Right atrium auricular region (tissue), 2 donors: ENCODE measurements around the gene SLC35B4. TPM values are rescaled to one million over a fixed set of nuclear protein-coding genes. Genes with fewer than 3 reads are reported as not detected.

Experiments
- DNase-seq: peaks from one replicate; pipeline ENCODE4 v3.0.0-alpha.2; 2019; ENCODE audit warnings: low spot score
- H3K27ac ChIP-seq, 2 donors: fragments of 200-600 bp; sonication (generic); 1 replicate in 1 of 2; 2 replicates in 1 of 2; pipeline ENCODE4 v1.5.1; 2016 to 2019
- H3K27me3 ChIP-seq, 2 donors: fragments of 200-600 bp; sonication (generic); one replicate each; pipeline versions ENCODE4 v1.5.1 to v1.6.0; 2017 to 2019
- H3K36me3 ChIP-seq: fragments of 200-600 bp; sonication (generic); one replicate; pipeline ENCODE4 v1.5.1; 2016
- H3K4me1 ChIP-seq, 2 donors: fragments of 200-600 bp; sonication (generic); one replicate each; pipeline versions ENCODE4 v1.5.1 to v1.6.0; 2017 to 2019
- H3K4me3 ChIP-seq, 2 donors: fragments of 200-600 bp; sonication (generic); 1 replicate in 1 of 2; 2 replicates in 1 of 2; pipeline ENCODE4 v1.5.1; 2017 to 2019; ENCODE audit warnings: mild to moderate bottlenecking in 1 of 2, moderate library complexity in 1 of 2
- H3K9me3 ChIP-seq, 2 donors: fragments of 200-600 bp; sonication (generic); one replicate each; pipeline ENCODE4 v1.5.1; 2019
- total RNA-seq, 2 donors: library from RNA; depleted of rRNA; stranded (reverse); fragments of >200 nt; gene quantifications; one replicate each; pipeline ENCODE4 v1.1.0, GENCODE V29; 2016
- TF ChIP-seq, protein P1 (sequence below), 2 donors: fragments of 200-600 bp; sonication (generic); IDR thresholded peaks; one replicate each; pipeline ENCODE4 v1.5.1; 2019; ENCODE audit warnings: antibody characterized with exemption in 2 of 2

Gene SLC35B4
- total RNA-seq, 2 donors from 2014 or later: 3.4 to 4.8 TPM

DNA sequence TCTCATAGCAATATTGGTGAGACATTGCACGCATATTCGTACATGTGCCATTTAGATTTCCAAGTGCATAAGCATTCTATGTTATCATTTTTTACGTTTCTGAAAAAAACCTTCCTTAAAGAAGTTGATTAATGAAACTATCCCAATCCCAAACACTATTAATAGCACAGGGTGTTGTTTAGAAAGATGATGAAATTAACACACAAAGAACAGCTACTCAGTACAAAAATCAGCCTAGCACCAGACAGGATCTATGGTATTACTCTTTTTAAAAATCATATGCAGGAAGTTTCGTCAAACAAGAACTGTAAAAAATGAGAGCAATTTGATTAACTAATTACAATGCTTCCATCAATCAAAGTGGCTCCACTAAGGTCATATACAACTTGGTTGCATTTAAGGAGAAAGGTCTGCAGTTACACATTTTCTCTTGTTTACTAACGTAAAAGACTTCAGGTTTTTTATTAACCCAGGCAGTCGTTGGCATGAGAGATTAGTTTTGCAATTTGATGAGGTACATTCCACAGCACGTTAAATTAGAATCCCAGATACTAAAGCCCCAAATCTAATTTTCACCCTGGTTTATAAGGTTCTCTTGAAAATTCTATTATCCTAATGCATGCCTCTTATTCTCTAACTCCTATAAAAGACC, 38.1 kb downstream of the SLC35B4 start:
- no peak overlapping the region for H3K27ac ChIP-seq
- no peaks in the 10 kb centered on the region for H3K4me1 ChIP-seq
- H3K9me3 ChIP-seq: no peaks in the 10 kb centered on the region
- no peak for DNase-seq
- TF ChIP-seq, protein P1, sequence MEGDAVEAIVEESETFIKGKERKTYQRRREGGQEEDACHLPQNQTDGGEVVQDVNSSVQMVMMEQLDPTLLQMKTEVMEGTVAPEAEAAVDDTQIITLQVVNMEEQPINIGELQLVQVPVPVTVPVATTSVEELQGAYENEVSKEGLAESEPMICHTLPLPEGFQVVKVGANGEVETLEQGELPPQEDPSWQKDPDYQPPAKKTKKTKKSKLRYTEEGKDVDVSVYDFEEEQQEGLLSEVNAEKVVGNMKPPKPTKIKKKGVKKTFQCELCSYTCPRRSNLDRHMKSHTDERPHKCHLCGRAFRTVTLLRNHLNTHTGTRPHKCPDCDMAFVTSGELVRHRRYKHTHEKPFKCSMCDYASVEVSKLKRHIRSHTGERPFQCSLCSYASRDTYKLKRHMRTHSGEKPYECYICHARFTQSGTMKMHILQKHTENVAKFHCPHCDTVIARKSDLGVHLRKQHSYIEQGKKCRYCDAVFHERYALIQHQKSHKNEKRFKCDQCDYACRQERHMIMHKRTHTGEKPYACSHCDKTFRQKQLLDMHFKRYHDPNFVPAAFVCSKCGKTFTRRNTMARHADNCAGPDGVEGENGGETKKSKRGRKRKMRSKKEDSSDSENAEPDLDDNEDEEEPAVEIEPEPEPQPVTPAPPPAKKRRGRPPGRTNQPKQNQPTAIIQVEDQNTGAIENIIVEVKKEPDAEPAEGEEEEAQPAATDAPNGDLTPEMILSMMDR (IDR thresholded peaks at IDR 0.05): no peak
- H3K27me3 ChIP-seq: no peaks in the 10 kb centered on the region
- H3K4me3 ChIP-seq: no peak overlapping the region
- no peaks in the 10 kb centered on the region for H3K36me3 ChIP-seq

DNA sequence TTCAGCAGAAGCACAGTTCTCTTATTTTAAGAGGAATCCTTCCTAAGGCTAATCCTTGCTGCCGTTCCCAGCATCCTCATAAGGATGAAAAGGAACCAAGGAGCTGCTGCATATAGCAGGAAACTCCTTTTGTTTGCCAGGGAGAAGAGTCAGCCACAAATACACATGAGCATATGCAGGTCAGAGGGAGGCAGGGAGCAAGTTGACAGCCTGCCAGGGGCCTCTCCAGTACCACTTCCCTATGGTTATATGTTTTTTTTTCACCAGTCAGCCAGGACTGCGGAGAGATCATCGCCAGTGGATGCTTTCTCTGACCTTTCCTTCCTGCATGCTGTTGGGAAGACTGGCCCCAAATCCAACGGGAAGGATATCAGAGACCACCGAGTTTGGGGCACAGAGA, 39.8 kb downstream of the SLC35B4 start:
- DNase-seq: no peak
- Histone ChIP-seq H3K27me3 (no peaks in the 10 kb centered on the region), H3K9me3 (no peaks in the 10 kb centered on the region), H3K4me1 (no peaks in the 10 kb centered on the region), H3K27ac (no peak overlapping the region), H3K36me3 (no peaks in the 10 kb centered on the region), H3K4me3 (no peak overlapping the region)
- TF ChIP-seq, protein P1 (IDR thresholded peaks at IDR 0.05): no peak

GRCh38 chr7:134262322-134262721, 54.4 kb downstream of the SLC35B4 start:
- H3K36me3 ChIP-seq: no peaks in the 10 kb centered on the region
- TF ChIP-seq, protein P1 (IDR thresholded peaks at IDR 0.05): no peak
- no peak overlapping the region for H3K27ac ChIP-seq
- no peak for DNase-seq
- H3K27me3 ChIP-seq: no peaks in the 10 kb centered on the region
- no peak overlapping the region for H3K4me3 ChIP-seq
- H3K9me3 ChIP-seq: peaks cover 0 to 7% of the 10 kb centered on the region in 2 donors
- no peaks in the 10 kb centered on the region for H3K4me1 ChIP-seq

- no peak for DNase-seq
- Histone ChIP-seq H3K9me3 (no peaks in the 10 kb centered on the region), H3K27ac (no peak overlapping the region), H3K36me3 (no peaks in the 10 kb centered on the region), H3K4me1 (no peaks in the 10 kb centered on the region), H3K27me3 (no peaks in the 10 kb centered on the region), H3K4me3 (no peak overlapping the region)
- TF ChIP-seq, protein P1 (IDR thresholded peaks at IDR 0.05): no peak
Measured at GRCh38 chr7:134255814-134256213, 60.9 kb downstream of the SLC35B4 start.

DNA sequence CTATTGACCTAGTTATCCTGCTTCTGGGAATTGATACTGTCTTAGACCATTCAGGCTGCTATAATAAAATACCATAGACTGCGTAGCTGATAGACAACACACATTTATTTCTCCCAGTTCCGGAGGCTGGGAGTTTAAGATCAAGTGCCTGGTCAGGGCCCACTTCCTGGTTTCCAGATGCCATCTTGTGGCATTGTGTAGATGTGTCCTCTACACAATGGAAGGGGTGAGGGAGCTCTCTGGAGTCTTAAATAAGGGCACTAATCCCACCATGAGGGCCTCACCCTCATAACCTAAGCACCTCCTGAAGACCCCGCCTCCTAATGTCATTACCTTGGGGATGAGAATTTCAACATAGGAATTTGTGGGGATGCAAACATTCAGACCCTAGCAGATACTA, 62.4 kb downstream of the SLC35B4 start:
- Histone ChIP-seq H3K9me3 (no peaks in the 10 kb centered on the region), H3K4me3 (no peak overlapping the region), H3K27me3 (no peaks in the 10 kb centered on the region), H3K4me1 (no peaks in the 10 kb centered on the region), H3K27ac (no peak overlapping the region), H3K36me3 (no peaks in the 10 kb centered on the region)
- no peak for DNase-seq
- TF ChIP-seq, protein P1 (IDR thresholded peaks at IDR 0.05): no peak

GRCh38 chr7:134248196-134248595, 68.5 kb downstream of the SLC35B4 start:
- no peak overlapping the region for H3K4me3 ChIP-seq
- no peak for DNase-seq
- H3K27me3 ChIP-seq: no peaks in the 10 kb centered on the region
- H3K4me1 ChIP-seq: no peaks in the 10 kb centered on the region
- H3K27ac ChIP-seq: no peak overlapping the region
- no peaks in the 10 kb centered on the region for H3K9me3 ChIP-seq
- no peaks in the 10 kb centered on the region for H3K36me3 ChIP-seq
- TF ChIP-seq, protein P1 (IDR thresholded peaks at IDR 0.05): no peak
